LNCAP (cell line): ENCODE results near the gene SLC30A4.

Experiments used
- CTCF ChIP-seq: fragments of 450-650 bp; IDR thresholded peaks from 2 replicates; pipeline ENCODE4 v1.5.1; 2017; ENCODE audit warnings: mild to moderate bottlenecking

The SLC30A4 gene

GRCh38 chr15:45442507-45443135, 79.9 kb downstream of the SLC30A4 start:
- TF ChIP-seq CTCF = no peak

- no peak for TF ChIP-seq CTCF
Observed at GRCh38 chr15:45441686-45442085, 80.9 kb downstream of the SLC30A4 start.

- no peak for TF ChIP-seq CTCF
Observed at GRCh38 chr15:45441036-45441435, 81.5 kb downstream of the SLC30A4 start.

GRCh38 chr15:45439521-45440260, 82.9 kb downstream of the SLC30A4 start:
- no peak for TF ChIP-seq CTCF

GRCh38 chr15:45435124-45435903, 87.2 kb downstream of the SLC30A4 start:
- TF ChIP-seq CTCF = no peak

- no peak for TF ChIP-seq CTCF
Observed at GRCh38 chr15:45434078-45434567, 88.4 kb downstream of the SLC30A4 start.

- TF ChIP-seq CTCF = no peak
Observed at GRCh38 chr15:45431511-45431910, 91.0 kb downstream of the SLC30A4 start.
